ENCODE results near the gene CACNA1H. TPM values are rescaled to one million over a fixed set of nuclear protein-coding genes. Genes with fewer than 3 reads are reported as not detected.
A peak's percentile ranks its signal among the peaks of the same experiment; 100 is the strongest.

The CACNA1H gene
- total and polyA plus RNA-seq, 12 donors = 1.7 to 8.7 (median 2.5) TPM

DNA sequence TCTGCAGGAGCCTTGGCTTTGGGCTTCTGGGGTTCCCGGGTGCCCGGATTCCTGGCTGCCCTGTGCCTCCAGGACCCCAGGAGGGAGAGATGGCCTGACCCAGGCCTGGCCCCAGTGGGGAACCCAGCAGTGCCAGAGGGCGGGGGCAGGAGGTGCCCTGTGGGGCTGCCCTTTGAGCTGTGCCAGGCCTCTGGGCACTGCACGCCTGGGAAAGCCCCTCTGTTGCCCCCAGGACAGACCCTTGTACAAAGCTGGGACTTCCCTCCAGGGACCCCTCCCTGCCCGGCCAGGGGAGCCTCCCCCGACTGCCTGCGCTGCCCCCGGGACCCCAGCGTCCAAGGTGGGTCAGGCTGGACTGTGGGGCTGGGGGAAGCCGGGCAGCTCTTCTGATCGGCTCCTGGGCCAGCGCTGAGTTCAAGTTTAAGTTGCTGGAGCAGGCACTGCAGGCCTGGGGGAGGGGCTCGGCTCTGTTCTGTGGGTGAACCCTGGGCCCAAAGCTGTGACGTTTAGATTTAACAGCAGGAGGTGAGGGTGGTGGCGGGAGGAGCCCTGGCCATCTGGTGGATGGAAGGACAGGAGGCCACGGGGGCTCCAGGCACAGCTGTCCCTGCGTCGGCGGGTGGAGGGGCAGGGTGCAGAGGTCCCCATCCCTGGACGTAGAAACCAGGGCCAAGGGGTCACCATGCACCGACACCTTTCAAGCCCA is 29.2 kb upstream of the CACNA1H start:
- Histone ChIP-seq H3K4me3 (no peak overlapping the region), H3K36me3 (no peaks in the 10 kb centered on the region), H3K4me1 (no peaks in the 10 kb centered on the region), H3K27ac (no peak overlapping the region), H3K9me3 (no peaks in the 10 kb centered on the region), H3K27me3 (peaks cover 0 to 74% (median 58%) of the 10 kb centered on the region in 7 donors)
- TF ChIP-seq, protein P1, sequence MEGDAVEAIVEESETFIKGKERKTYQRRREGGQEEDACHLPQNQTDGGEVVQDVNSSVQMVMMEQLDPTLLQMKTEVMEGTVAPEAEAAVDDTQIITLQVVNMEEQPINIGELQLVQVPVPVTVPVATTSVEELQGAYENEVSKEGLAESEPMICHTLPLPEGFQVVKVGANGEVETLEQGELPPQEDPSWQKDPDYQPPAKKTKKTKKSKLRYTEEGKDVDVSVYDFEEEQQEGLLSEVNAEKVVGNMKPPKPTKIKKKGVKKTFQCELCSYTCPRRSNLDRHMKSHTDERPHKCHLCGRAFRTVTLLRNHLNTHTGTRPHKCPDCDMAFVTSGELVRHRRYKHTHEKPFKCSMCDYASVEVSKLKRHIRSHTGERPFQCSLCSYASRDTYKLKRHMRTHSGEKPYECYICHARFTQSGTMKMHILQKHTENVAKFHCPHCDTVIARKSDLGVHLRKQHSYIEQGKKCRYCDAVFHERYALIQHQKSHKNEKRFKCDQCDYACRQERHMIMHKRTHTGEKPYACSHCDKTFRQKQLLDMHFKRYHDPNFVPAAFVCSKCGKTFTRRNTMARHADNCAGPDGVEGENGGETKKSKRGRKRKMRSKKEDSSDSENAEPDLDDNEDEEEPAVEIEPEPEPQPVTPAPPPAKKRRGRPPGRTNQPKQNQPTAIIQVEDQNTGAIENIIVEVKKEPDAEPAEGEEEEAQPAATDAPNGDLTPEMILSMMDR (IDR thresholded peaks at IDR 0.05) = no peak
- 68 to 72% methylated on average over 20 to 21 of the region's 21 CpGs for WGBS, 2 donors
- DNase-seq = no peak
- ATAC-seq = no peak
- intact Hi-C loops (cut with DNase I) = no loop called here

DNA sequence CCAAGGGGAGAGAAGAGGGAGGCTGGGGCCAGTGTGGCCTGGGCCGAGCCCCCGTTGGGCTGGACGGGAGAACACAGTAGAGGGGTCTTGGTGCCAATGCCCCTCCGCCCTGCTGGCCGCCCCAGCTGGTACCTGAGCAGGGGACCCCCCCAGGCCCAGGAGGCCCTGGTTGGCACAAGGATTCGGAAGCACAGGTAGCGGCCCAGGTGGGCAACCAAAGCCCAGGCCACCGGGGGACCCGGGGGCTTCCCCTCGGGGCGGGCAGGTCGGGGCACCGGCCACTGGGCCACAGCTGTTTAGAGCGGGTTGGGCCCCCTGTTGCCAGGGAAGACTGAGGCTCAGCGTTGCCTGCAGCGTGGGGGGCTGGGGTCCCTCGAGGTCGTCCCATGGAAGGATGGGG is 28.6 kb upstream of the CACNA1H start:
- H3K4me3 ChIP-seq = no peak overlapping the region
- H3K36me3 ChIP-seq = no peaks in the 10 kb centered on the region
- peaks cover 0 to 72% (median 52%) of the 10 kb centered on the region in 7 donors for H3K27me3 ChIP-seq
- H3K4me1 ChIP-seq = no peaks in the 10 kb centered on the region
- TF ChIP-seq, protein P1 (IDR thresholded peaks at IDR 0.05) = no peak
- H3K27ac ChIP-seq = no peak overlapping the region
- ATAC-seq (no peak), DNase-seq (no peak)
- no peaks in the 10 kb centered on the region for H3K9me3 ChIP-seq
- intact Hi-C loops (cut with DNase I) = no loop called here
- WGBS, 2 donors = 81% methylated on average over 18 of the region's 18 CpGs

DNA sequence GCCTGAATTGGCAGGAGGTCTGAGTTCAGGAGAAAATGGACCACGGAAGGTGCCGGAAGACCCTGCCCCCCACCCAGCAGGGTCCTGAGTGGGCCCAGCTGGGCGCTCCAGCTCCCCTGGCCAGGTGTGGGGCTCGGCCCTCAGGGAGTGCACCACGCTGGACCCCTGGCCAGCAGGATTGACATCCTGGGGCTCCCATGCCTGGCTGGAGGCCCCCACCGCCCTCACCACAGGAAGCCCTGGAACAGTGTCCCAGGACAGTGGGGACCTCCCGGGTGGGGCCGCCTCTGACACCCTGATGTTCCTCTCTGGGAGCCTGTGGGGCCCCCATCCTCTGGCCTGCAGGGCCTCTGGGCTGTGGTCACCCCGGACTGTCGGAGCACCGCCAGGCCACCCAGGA is 28.1 kb upstream of the CACNA1H start:
- Histone ChIP-seq H3K4me1 (no peaks in the 10 kb centered on the region), H3K4me3 (no peak overlapping the region), H3K36me3 (no peaks in the 10 kb centered on the region), H3K27ac (no peak overlapping the region), H3K9me3 (no peaks in the 10 kb centered on the region), H3K27me3 (peaks cover 0 to 70% (median 49%) of the 10 kb centered on the region in 7 donors)
- intact Hi-C loops (cut with DNase I) = loop anchor here in 1 of 10 donors (5.0 kb wide), 1 partner anchor 817 kb away; no protein-coding TSS in a partner anchor
- ATAC-seq (no peak), DNase-seq (no peak)
- TF ChIP-seq, protein P1 (IDR thresholded peaks at IDR 0.05) = no peak
- 79 to 88% methylated on average over 11 of the region's 11 CpGs for WGBS, 2 donors

DNA sequence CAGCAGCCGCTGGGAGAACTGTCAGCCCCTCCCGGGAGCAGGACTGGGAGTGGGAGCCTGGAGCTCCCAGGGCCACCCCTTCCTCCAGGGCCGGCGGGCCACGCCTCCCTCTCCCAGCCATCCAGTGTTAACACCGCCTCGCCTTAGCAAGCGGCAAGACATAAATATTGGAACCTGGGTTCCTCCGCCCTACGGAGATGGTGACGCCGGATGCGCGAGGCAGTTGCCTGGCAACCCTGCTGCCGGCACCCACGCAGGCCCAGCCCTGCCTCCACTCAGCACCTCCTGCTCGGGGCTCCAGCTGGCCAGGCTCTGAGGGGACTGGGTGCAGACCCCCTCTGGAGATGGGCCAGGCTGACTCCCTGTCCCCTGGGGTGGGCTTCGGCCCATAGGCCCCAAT is 27.4 kb upstream of the CACNA1H start:
- intact Hi-C loops (cut with DNase I) = loop anchor here in 1 of 10 donors (5.0 kb wide), 1 partner anchor 818 kb away; no protein-coding TSS in a partner anchor
- Histone ChIP-seq H3K9me3 (no peaks in the 10 kb centered on the region), H3K27ac (no peak overlapping the region), H3K4me1 (no peaks in the 10 kb centered on the region), H3K4me3 (no peak overlapping the region), H3K27me3 (peaks cover 0 to 64% (median 45%) of the 10 kb centered on the region in 7 donors), H3K36me3 (no peaks in the 10 kb centered on the region)
- DNase-seq = no peak
- TF ChIP-seq, protein P1 (IDR thresholded peaks at IDR 0.05) = no peak
- ATAC-seq = peak in 2 of 8 donors; percentile 26 to 43
- 21 to 32% methylated on average over 18 of the region's 18 CpGs for WGBS, 2 donors
